NCI-H2081 (cell line): ENCODE measurements around the gene IFIT1B.
A peak's percentile ranks its signal among the peaks of the same experiment; 100 is the strongest.

Source experiments
- DNase-seq, 2 experiments: peaks; one replicate each; lab custom pipeline; 2025; lab: John Stamatoyannopoulos, UW

Gene IFIT1B

DNA sequence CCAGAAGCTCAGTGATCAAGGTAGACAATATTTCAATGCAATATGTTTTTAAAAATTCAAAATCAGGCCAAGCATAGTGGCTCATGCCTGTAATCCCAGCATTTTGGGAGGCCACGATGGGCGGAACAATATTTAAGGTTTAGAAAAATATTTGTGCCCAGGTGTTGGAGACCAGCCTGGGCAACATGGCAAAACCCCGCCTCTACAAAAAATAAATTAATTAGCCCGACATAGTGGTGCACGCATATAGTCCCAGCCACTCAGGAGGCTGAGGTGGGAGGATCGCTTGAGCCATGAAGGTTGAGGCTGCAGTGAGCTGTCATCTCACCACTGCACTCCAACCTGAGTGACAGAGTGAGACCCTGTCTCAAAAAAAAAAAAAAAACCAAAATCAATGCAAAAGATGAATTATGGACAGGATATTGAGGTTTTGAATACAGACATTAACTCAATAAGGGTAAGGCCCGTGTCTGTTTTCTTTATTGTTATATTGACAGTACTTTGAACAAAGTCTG lies 35.6 kb downstream of the IFIT1B start:
- DNase-seq: no peak

DNA sequence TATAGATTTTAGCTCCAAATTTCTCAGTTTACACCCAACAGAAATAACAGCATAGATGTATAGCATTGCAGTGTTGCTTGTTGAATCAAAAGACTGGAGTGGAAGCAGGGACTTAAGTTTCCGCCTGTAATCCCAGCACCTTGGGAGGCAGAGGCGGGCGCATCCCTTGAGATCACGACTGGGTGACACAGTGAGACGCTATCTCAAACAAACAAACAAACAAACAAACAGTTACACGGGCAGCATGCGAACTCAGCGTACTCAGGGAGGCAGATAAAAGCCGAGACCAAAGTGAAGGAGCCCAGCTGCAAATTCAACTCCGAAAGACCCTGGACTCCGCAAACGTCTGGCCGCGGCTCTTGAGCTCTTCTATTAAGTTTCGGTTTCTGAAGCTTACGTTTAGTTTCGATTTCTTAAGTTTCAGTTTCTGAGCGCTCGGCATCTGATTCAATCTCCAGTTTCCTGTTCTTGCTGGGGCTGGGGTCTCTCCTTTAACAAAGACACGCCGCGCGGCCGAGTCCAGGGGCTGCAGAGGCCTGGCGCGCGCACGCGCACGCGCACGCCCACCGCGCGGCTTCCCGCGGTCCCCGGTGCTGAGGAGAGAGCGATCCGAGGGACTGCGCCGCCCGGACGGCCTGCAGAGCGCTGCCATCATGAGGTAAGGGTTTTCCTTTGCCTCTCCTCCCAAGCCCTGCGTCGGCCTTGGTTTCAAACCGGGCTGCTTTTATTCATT lies 36.5 kb downstream of the IFIT1B start, which contains the start of gene IFIT5:
IFIT5 (plus strand) TSS at position 423 of the 733 bp plus-strand sequence; CDS start at position 654, 231 bp downstream.
- peak; percentile 42 to 68 for DNase-seq

DNA sequence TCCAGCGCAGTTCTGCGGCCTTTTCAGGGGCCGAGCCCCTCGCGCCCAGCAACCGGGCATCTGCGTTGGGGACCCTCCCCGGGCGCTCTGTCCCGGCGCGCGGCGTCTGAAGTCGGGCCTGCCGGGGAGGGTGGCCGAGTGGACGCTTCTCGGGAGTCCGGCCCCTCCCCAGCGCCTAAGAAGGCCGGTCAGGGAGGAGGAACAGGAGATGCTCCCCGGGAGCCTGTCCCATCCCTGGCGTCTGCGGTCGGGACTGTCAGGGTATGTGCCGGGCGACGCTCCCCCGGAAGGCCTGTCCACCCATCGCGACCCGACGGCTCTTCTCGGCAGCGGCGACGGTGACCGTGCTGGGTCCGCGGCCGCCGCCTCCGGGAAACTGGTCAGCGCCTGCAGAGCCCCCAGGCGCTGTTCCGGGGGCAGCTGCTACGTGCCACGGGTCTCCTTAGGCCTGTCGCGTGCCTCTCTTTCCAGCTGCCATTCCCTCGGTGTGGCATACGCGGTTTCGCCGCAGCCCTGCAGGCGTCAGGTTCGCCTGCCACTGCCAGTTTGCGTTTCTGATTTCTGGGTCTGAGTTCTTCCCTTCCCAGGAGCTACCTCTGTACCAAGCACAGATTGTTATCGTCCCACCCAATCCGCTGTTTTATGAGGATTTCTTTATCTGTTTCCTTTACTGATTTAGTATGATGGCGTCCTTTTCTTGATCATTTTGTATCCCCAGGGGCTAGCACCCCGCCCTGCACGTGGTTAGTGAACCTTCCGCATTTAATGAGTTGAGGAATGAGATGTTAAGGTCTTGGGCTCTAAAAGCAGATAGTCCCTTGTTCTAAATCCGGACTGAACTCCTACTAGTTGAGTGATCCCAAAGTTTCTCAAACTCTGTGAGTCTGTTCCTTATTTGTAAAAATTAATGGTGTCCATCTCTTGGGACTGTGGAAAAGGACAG lies 37.3 kb downstream of the IFIT1B start:
- peak; percentile 16 to 37 for DNase-seq

DNA sequence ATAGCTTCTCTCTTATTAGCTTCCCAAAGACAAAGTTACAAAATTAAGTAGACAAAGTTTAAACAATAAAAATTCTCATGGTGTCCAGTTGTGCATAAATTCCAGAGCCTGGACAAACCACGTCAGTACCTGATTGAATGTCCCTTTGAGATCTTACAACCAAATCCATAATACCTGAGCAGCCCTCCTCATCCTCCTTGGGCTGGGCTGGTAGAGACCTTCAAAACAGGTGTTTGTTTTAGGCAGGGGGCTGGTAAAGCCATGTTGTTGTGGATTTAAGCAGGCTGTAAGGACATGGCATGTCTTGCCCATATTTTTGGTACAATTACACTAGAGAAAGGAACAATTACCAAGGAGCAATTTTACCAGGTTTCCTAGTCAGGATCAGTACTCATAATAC lies 38.6 kb downstream of the IFIT1B start:
- DNase-seq: no peak

DNA sequence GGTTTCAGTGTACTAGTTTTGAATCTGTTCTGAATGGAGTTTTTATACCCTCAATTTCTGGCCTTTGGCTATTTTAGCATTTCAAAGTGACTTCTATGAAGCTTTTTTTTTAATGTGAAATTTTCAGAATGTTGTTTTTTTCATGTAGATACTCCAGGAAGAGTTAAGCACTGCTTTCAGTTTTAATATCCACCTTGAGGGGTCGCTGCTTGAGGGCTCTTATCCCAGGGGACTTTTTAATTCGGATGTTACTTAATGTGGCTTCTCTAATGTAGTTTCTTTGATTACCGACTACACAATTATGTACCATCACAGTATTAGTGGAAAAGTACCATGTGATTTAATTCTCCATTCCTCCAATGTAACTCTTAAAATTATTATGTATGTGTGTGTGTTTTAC lies 41.7 kb downstream of the IFIT1B start:
- DNase-seq: peak in 1 of 2 experiments; percentile 39

DNA sequence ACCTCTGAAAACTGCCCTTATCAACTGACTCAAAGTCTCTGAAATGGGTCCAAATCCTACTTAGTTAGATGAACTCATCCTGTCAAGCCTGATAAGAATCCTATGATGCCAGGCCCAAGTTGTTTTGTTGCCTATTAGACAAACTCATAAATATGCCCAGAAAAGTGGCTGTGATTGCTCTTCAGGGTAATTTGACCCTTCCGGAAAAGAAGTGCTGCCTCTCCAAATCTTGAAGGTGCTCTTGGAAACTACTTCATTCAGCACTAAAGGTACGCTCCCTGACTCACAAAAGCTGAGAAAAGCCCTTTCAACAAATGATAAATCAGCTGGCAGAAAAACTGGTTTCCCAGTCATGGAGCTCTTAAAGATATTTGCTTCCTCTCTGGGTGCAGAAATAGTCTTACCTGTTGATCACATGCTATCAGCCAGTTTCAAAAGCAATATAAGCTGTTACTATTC lies 43.2 kb downstream of the IFIT1B start:
- DNase-seq: no peak

DNA sequence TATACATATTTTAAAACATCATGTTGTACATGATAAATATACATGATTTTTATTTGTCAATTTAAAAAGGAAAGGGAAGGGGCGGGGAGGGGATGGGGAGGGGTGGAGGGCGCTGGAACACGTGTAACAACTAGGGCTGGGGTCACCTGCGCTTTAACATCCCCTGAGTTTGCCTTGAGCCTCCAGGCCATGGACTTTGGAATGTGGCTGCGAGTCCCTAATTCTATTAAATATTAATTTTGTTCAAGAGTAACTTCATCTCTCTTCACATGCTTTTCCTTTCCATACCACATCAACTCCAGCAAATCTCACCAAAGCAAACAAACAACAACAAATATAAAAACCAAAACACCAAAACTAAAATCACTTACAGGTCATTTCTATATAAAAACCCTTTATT lies 47.1 kb downstream of the IFIT1B start:
- no peak for DNase-seq

DNA sequence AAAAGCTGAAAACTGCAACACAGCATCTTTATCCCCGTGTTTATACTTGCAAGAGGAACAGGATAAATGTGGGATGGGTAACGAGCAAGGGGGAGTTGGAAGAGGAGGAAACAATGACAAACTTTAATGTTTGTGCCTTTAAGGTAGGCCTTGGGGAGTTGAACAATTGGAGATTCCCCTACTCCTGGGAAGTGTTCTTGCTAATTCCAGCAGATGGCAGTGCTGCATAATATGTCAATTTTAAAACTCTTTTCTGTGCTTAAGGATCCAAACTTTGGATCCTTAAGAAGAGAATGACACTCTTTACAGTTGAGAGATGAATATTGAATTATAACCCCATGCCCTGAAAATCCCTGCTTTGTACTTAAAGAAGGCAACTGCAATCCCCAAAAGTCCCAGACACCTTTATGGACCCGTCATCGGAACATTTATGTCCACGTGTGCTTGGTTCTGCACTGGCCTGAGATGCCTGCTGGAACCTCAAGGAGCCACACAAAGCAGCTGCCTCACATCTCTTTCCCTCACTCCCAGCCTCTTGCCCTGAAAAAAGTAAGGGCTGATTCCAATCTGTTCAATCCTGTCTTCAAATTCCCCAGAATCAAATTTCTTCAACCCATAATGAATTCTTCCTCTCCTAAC lies 48.5 kb downstream of the IFIT1B start:
- peak; percentile 11 to 16 for DNase-seq

DNA sequence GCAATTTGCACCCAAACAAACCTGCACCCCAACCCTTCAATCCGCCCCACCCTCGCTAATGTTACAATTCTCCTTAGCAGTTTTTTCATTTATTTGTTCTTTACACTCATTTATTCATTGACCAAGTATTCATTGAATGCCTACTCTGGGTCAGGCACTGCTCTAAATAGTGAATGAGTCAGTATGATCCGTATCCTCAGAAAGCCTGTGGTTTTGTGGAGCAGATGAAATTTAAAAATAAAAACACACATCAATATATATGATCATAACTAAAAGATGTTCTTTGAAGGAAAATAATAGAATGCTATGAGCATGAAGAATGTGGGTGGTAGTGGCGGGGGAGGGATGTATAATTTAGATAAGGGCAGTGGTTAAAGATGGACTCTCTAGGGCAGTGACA lies 49.8 kb downstream of the IFIT1B start:
- DNase-seq: no peak

DNA sequence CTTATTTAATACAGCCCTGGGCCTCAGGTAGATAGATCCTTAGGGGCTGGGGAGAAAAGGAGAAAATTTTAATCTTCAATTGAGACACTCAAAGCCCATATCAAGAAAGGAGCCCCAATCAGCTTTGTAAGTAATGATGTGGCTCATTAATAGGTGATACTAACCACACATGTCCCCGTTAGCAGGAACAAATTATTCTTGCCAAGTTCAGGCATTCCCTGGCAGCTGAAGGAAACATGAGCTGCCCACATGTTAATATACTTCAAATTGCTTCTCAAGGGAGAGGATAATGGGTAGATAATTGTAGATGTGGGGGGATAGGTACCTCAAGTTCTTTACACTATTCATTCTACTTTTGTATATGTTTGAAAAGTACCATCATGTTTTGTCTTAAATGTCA lies 51.0 kb downstream of the IFIT1B start:
- no peak for DNase-seq

DNA sequence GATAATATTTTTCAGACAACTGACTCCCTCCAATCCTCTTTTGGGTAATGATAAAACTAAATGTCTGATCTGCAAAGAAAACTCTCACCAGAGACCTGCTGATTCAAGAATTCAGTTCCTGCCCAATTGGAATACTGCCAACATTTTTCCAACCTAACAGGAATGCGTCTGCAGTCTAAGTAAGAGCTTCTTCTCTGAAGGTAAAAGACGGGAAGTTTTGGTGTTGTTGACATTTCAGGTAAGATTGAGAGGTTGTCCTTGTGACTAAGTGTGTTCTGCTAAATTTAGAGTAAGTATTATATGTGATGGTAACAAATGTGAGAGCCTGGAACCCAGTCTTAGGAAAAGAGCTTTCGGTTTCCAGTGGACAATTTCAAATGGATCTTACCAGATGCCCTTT lies 54.1 kb downstream of the IFIT1B start:
- DNase-seq: no peak
